Left ventricle myocardium inferior (tissue), 1 donor: ENCODE data around the gene PPP1R9A. TPM values are rescaled to one million over a fixed set of nuclear protein-coding genes. Genes with fewer than 3 reads are reported as not detected.

ENCODE experiments used
- DNase-seq: peaks from one replicate; pipeline ENCODE4 v3.0.0-alpha.2; 2020
- H3K27ac ChIP-seq: fragments of 200-600 bp; replicated peaks from 2 replicates; pipeline ENCODE4 v1.8.0; 2021
- H3K27me3 ChIP-seq: fragments of 200-600 bp; 2 replicates; pipeline ENCODE4 v1.8.0; 2021; ENCODE audit warnings: low read depth
- H3K36me3 ChIP-seq: fragments of 200-600 bp; 2 replicates; pipeline ENCODE4 v1.8.0; 2021
- H3K4me1 ChIP-seq: fragments of 200-600 bp; 2 replicates; pipeline ENCODE4 v1.8.0; 2021
- H3K4me3 ChIP-seq: fragments of 200-600 bp; 2 replicates; pipeline ENCODE4 v1.8.0; 2021; ENCODE audit warnings: mild to moderate bottlenecking, moderate library complexity
- H3K9me3 ChIP-seq: fragments of 200-600 bp; replicated peaks from 2 replicates; pipeline ENCODE4 v1.8.0; 2021
- CTCF ChIP-seq: fragments of 200-600 bp; IDR thresholded peaks from 2 replicates; pipeline ENCODE4 v1.8.0; 2021; ENCODE audit warnings: antibody characterized with exemption, mild to moderate bottlenecking, borderline replicate concordance
- intact Hi-C: fragments of 100-400 bp; cut with micrococcal nuclease; formaldehyde crosslinking; loops from one replicate; pipeline ENCODE4 v1.11.0; 2022
- total RNA-seq: library from RNA; stranded (reverse); fragmentation: NEBNext Ultra II Directional; extraction: Animal tissue kit (Norgen Biotek cat#: 25700); gene quantifications from one replicate; pipeline ENCODE4 v1.2.1, GENCODE V29; 2021
- donor health status: DM: no; HTN: yes; CAD: no; lungs with severe emphysema.

The PPP1R9A gene
- total RNA-seq, 1 donor from 2014 or later: 27.6 TPM

- Histone ChIP-seq H3K9me3 (no peaks in the 10 kb centered on the region), H3K27ac (no peak overlapping the region), H3K27me3 (no peaks in the 10 kb centered on the region), H3K4me1 (peaks cover 23% of the 10 kb centered on the region), H3K4me3 (no peak overlapping the region), H3K36me3 (no peaks in the 10 kb centered on the region)
- intact Hi-C loops: no loop called here
- DNase-seq: no peak
- no peak for TF ChIP-seq CTCF
These were observed 17.2 kb upstream of the PPP1R9A start for GRCh38 chr7:94890216-94890615.

- no peak overlapping the region for H3K4me3 ChIP-seq
- H3K27me3 ChIP-seq: no peaks in the 10 kb centered on the region
- H3K36me3 ChIP-seq: no peaks in the 10 kb centered on the region
- H3K27ac ChIP-seq: no peak overlapping the region
- no peaks in the 10 kb centered on the region for H3K9me3 ChIP-seq
- no peak for DNase-seq
- peaks cover 17% of the 10 kb centered on the region for H3K4me1 ChIP-seq
- intact Hi-C loops: no loop called here
- TF ChIP-seq CTCF: no peak
These were observed 13.7 kb upstream of the PPP1R9A start for GRCh38 chr7:94893661-94894060.

- intact Hi-C loops: no loop called here
- no peaks in the 10 kb centered on the region for H3K27me3 ChIP-seq
- no peak overlapping the region for H3K4me3 ChIP-seq
- no peak for TF ChIP-seq CTCF
- no peak for DNase-seq
- no peak overlapping the region for H3K27ac ChIP-seq
- no peaks in the 10 kb centered on the region for H3K36me3 ChIP-seq
- H3K4me1 ChIP-seq: no peaks in the 10 kb centered on the region
- no peaks in the 10 kb centered on the region for H3K9me3 ChIP-seq
These were observed 9.9 kb upstream of the PPP1R9A start for GRCh38 chr7:94897541-94897940.

GRCh38 chr7:94898340-94898739 is 9.1 kb upstream of the PPP1R9A start:
- no peaks in the 10 kb centered on the region for H3K36me3 ChIP-seq
- no peak for DNase-seq
- TF ChIP-seq CTCF: no peak
- no peaks in the 10 kb centered on the region for H3K9me3 ChIP-seq
- no peak overlapping the region for H3K4me3 ChIP-seq
- H3K27me3 ChIP-seq: no peaks in the 10 kb centered on the region
- no peaks in the 10 kb centered on the region for H3K4me1 ChIP-seq
- intact Hi-C loops: no loop called here
- H3K27ac ChIP-seq: no peak overlapping the region

- no peaks in the 10 kb centered on the region for H3K9me3 ChIP-seq
- no peaks in the 10 kb centered on the region for H3K36me3 ChIP-seq
- H3K4me3 ChIP-seq: no peak overlapping the region
- H3K27ac ChIP-seq: no peak overlapping the region
- intact Hi-C loops: no loop called here
- DNase-seq: no peak
- H3K4me1 ChIP-seq: no peaks in the 10 kb centered on the region
- H3K27me3 ChIP-seq: no peaks in the 10 kb centered on the region
- no peak for TF ChIP-seq CTCF
These were observed 5.4 kb upstream of the PPP1R9A start for GRCh38 chr7:94901981-94902380.

- intact Hi-C loops: no loop called here
These were observed 3.4 kb upstream of the PPP1R9A start for GRCh38 chr7:94903971-94904370.

More at GRCh38 chr7:94903971-94904370, 3.4 kb upstream of the PPP1R9A start:
- Histone ChIP-seq H3K27me3 (no peaks in the 10 kb centered on the region), H3K4me3 (no peak overlapping the region), H3K27ac (no peak overlapping the region), H3K9me3 (no peaks in the 10 kb centered on the region), H3K36me3 (no peaks in the 10 kb centered on the region), H3K4me1 (peaks cover 8% of the 10 kb centered on the region)
- no peak for TF ChIP-seq CTCF
- DNase-seq: no peak
